ENCODE data around the gene POLR2F.

The POLR2F gene

DNA sequence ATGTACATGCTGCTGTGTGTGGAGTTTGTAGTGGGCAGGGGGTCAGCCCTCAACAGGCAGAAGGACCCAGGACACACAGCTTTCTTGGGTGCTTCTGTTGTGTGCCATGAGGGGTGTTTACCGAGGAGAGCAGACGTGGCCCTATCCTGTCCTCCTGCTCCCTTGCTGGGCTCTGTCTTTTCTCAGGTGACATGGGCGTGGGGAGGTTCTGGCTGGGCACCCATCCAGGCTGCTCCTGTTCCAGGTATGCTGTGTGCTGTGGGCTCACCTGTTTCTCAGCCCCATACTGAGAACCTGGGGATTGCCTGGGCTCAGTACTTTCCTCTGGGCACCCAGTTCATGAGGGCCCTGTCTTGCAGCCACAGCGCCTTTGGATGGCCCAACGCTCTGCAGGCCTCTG is 24.1 kb upstream of the POLR2F start:
- H3K18ac ChIP-seq (ENCODE audit: low read length): peak overlapping the region; percentile 38
- no peak overlapping the region for H3K4ac ChIP-seq (ENCODE audit: low read length)
- no peak overlapping the region for H3K4me3 ChIP-seq (ENCODE audit: low read length in 2 of 2)
- peaks cover 3 to 8% of the 10 kb centered on the region in 2 donors for H3K4me1 ChIP-seq (ENCODE audit: control insufficient read depth in 2 of 2, insufficient read depth in 1 of 2, low read depth in 1 of 2, low read length in 2 of 2)
- peak overlapping the region; percentile 65 for H3K23ac ChIP-seq (ENCODE audit: low read depth, low read length, poor library complexity)
- H3K9me3 ChIP-seq (replicated peaks in 1 of 2; ENCODE audit: control insufficient read depth in 2 of 2, insufficient read depth in 1 of 2, low read depth in 1 of 2, low read length in 2 of 2): no peaks in the 10 kb centered on the region
- H2BK5ac ChIP-seq (ENCODE audit: low read length): no peak overlapping the region
- H2BK120ac ChIP-seq (ENCODE audit: low read depth, low read length): no peak overlapping the region
- peaks cover 32 to 78% of the 10 kb centered on the region in 2 donors for H3K36me3 ChIP-seq (replicated peaks in 1 of 2; ENCODE audit: control insufficient read depth in 2 of 2, insufficient read depth in 2 of 2, low read length in 2 of 2)
- no peak overlapping the region for H3K27ac ChIP-seq (replicated peaks; ENCODE audit: low read length)
- no peak overlapping the region for H3K14ac ChIP-seq (ENCODE audit: low read length)
- H2AFZ ChIP-seq (ENCODE audit: low read length): no peak overlapping the region
- no peak overlapping the region for H4K91ac ChIP-seq (ENCODE audit: low read depth, low read length, poor library complexity)
- H3K4me2 ChIP-seq (ENCODE audit: insufficient read depth, low read length, poor library complexity, severe bottlenecking): no peak overlapping the region
- DNase-seq (ENCODE audit: low spot score): no peak
- H2AK5ac ChIP-seq (ENCODE audit: low read depth, low read length): no peak overlapping the region
- H3K9ac ChIP-seq (ENCODE audit: low read depth, low read length, poor library complexity): no peak overlapping the region
- no peaks in the 10 kb centered on the region for H3K27me3 ChIP-seq (ENCODE audit: control insufficient read depth in 3 of 3, insufficient read depth in 3 of 3, low read depth in 1 of 3, low read length in 3 of 3)
- H3K79me1 ChIP-seq (ENCODE audit: low read depth, low read length): peaks cover 3% of the 10 kb centered on the region
- H2BK15ac ChIP-seq (ENCODE audit: low read length): no peak overlapping the region
- H2BK12ac ChIP-seq (ENCODE audit: low read length): no peak overlapping the region
- WGBS, 2 donors (ENCODE audit: extremely low coverage in 2 of 2, insufficient read length in 2 of 2, insufficient replicate concordance in 1 of 2): no CpG with 5 or more reads among the region's 5 CpGs
- H4K8ac ChIP-seq (ENCODE audit: low read depth, low read length): no peak overlapping the region

DNA sequence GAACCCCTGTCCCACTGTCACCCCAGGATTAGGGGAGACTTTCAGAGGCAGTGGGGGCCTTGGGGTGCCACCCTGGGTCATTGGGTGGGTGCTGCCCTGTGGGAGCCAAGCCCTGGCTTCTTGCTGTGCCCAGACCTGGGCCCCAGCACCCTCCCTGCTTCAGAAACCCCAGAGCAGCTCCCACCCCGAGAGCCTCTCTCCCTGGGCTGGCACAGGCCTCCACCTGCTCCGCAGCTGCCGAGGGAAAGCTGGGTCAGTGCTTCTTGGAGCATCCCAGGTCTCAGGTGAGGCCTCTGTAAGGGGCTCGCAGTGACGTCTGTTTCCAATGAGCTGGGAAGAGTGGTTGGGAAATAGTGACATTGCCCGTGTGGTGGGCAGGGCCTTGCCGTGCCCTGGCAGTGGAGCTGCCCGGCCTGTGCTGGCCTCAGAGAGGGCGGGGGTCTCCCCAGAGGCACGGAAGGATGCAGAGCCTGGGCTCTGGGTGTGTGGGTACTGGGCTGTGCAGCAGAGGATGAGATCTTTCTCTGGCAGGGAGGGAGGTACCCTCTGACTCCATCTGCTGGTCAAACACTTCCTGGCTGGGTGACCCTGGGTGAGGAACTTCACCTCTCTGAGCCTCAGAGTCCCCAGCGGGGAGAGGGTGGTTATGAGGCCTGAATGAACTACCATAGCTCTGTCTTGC is 23.1 kb upstream of the POLR2F start:
- Histone ChIP-seq H2AK5ac (ENCODE audit: low read depth, low read length) (peak overlapping the region; percentile 47), H3K4me3 (ENCODE audit: low read length in 2 of 2) (no peak overlapping the region)
- DNase-seq (ENCODE audit: low spot score): no peak

DNA sequence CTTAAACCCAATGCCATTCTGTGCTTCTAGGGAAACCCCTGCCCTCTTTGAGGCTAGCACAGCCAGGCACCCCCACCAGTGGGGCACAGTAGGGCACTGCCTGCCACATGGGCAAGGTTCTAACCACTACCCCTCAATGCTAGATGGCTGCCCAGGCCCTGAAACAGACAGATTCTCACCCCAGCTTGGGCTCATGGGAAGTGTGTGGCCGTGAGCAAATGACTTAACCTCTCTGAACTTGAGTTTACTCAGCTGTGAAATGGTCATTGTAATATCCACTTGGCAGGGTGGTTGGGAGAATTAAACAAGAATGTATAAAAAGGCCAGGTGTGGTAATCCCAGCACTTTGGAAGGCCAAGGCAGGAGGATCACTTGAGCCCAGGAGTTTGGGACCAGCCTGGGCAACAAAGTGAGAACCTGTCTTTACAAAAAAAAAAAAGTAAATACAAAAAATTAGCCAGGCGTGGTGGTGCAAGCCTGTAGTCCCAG is 22.5 kb upstream of the POLR2F start:
- Histone ChIP-seq H2BK5ac (ENCODE audit: low read length) (no peak overlapping the region), H3K4me1 (ENCODE audit: control insufficient read depth in 2 of 2, insufficient read depth in 1 of 2, low read depth in 1 of 2, low read length in 2 of 2) (peaks cover 3 to 8% of the 10 kb centered on the region in 2 donors), H2AFZ (ENCODE audit: low read length) (no peak overlapping the region), H3K79me1 (ENCODE audit: low read depth, low read length) (peaks cover 1% of the 10 kb centered on the region), H4K91ac (ENCODE audit: low read depth, low read length, poor library complexity) (no peak overlapping the region), H3K14ac (ENCODE audit: low read length) (no peak overlapping the region), H2BK12ac (ENCODE audit: low read length) (no peak overlapping the region), H3K23ac (ENCODE audit: low read depth, low read length, poor library complexity) (no peak overlapping the region), H4K8ac (ENCODE audit: low read depth, low read length) (no peak overlapping the region), H2BK120ac (ENCODE audit: low read depth, low read length) (no peak overlapping the region), H3K9me3 (replicated peaks in 1 of 2; ENCODE audit: control insufficient read depth in 2 of 2, insufficient read depth in 1 of 2, low read depth in 1 of 2, low read length in 2 of 2) (no peaks in the 10 kb centered on the region), H3K27me3 (ENCODE audit: control insufficient read depth in 3 of 3, insufficient read depth in 3 of 3, low read depth in 1 of 3, low read length in 3 of 3) (no peaks in the 10 kb centered on the region), H3K27ac (replicated peaks; ENCODE audit: low read length) (no peak overlapping the region), H2AK5ac (ENCODE audit: low read depth, low read length) (peak overlapping the region; percentile 47), H3K9ac (ENCODE audit: low read depth, low read length, poor library complexity) (no peak overlapping the region), H3K36me3 (replicated peaks in 1 of 2; ENCODE audit: control insufficient read depth in 2 of 2, insufficient read depth in 2 of 2, low read length in 2 of 2) (peaks cover 25 to 64% of the 10 kb centered on the region in 2 donors), H3K18ac (ENCODE audit: low read length) (peak overlapping the region; percentile 28), H3K4me2 (ENCODE audit: insufficient read depth, low read length, poor library complexity, severe bottlenecking) (no peak overlapping the region), H3K4me3 (ENCODE audit: low read length in 2 of 2) (no peak overlapping the region), H3K4ac (ENCODE audit: low read length) (no peak overlapping the region), H2BK15ac (ENCODE audit: low read length) (no peak overlapping the region)
- no peak for DNase-seq (ENCODE audit: low spot score)
- no CpG with 5 or more reads among the region's 2 CpGs for WGBS, 2 donors (ENCODE audit: extremely low coverage in 2 of 2, insufficient read length in 2 of 2, insufficient replicate concordance in 1 of 2)

More for the DNA sequence above, 23.1 kb upstream of the POLR2F start:
- Histone ChIP-seq H2BK5ac (ENCODE audit: low read length) (no peak overlapping the region), H3K36me3 (replicated peaks in 1 of 2; ENCODE audit: control insufficient read depth in 2 of 2, insufficient read depth in 2 of 2, low read length in 2 of 2) (peaks cover 26 to 70% of the 10 kb centered on the region in 2 donors), H2BK15ac (ENCODE audit: low read length) (no peak overlapping the region), H3K79me1 (ENCODE audit: low read depth, low read length) (peaks cover 3% of the 10 kb centered on the region), H3K9ac (ENCODE audit: low read depth, low read length, poor library complexity) (peak overlapping the region; percentile 21), H3K4me1 (ENCODE audit: control insufficient read depth in 2 of 2, insufficient read depth in 1 of 2, low read depth in 1 of 2, low read length in 2 of 2) (peaks cover 3 to 8% of the 10 kb centered on the region in 2 donors), H2BK120ac (ENCODE audit: low read depth, low read length) (no peak overlapping the region), H3K23ac (ENCODE audit: low read depth, low read length, poor library complexity) (no peak overlapping the region), H3K27ac (replicated peaks; ENCODE audit: low read length) (no peak overlapping the region), H4K8ac (ENCODE audit: low read depth, low read length) (no peak overlapping the region), H2BK12ac (ENCODE audit: low read length) (no peak overlapping the region), H3K4me2 (ENCODE audit: insufficient read depth, low read length, poor library complexity, severe bottlenecking) (no peak overlapping the region), H2AFZ (ENCODE audit: low read length) (no peak overlapping the region), H4K91ac (ENCODE audit: low read depth, low read length, poor library complexity) (no peak overlapping the region), H3K14ac (ENCODE audit: low read length) (peak overlapping the region; percentile 17), H3K9me3 (replicated peaks in 1 of 2; ENCODE audit: control insufficient read depth in 2 of 2, insufficient read depth in 1 of 2, low read depth in 1 of 2, low read length in 2 of 2) (no peaks in the 10 kb centered on the region), H3K18ac (ENCODE audit: low read length) (peak overlapping the region; percentile 28), H3K4ac (ENCODE audit: low read length) (no peak overlapping the region), H3K27me3 (ENCODE audit: control insufficient read depth in 3 of 3, insufficient read depth in 3 of 3, low read depth in 1 of 3, low read length in 3 of 3) (no peaks in the 10 kb centered on the region)
- WGBS, 2 donors (ENCODE audit: extremely low coverage in 2 of 2, insufficient read length in 2 of 2, insufficient replicate concordance in 1 of 2): no CpG with 5 or more reads among the region's 11 CpGs

DNA sequence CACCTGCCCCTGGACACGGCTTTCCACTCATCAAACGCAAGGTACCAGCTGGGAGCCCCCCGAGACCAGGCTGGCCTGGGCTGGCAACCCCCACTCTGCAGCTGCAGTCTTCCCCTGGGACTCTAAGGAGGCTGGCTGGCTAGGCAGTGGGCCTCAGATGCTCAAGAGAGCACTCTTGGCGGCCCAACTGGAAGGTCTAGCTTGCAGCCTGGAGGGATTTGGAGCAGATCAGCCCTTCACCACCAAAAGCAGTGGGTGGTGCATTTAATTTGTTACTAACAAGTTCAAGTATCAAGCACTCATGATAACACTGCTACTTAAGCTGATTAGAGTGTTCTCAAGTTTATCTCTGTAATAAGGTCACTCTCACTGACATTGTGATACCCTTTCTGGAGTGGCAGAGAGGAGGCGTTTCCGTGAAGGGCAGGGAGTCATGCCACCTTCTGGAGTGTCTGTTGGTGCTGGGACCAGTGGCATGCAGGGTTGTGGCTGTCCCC is 21.6 kb upstream of the POLR2F start:
- Histone ChIP-seq H3K4me3 (ENCODE audit: low read length in 2 of 2) (no peak overlapping the region), H3K14ac (ENCODE audit: low read length) (peak overlapping the region; percentile 56), H3K9me3 (replicated peaks in 1 of 2; ENCODE audit: control insufficient read depth in 2 of 2, insufficient read depth in 1 of 2, low read depth in 1 of 2, low read length in 2 of 2) (no peaks in the 10 kb centered on the region), H3K9ac (ENCODE audit: low read depth, low read length, poor library complexity) (no peak overlapping the region), H3K79me1 (ENCODE audit: low read depth, low read length) (peaks cover 1% of the 10 kb centered on the region), H2BK120ac (ENCODE audit: low read depth, low read length) (no peak overlapping the region), H4K8ac (ENCODE audit: low read depth, low read length) (no peak overlapping the region), H2BK5ac (ENCODE audit: low read length) (no peak overlapping the region), H3K4ac (ENCODE audit: low read length) (no peak overlapping the region), H4K91ac (ENCODE audit: low read depth, low read length, poor library complexity) (no peak overlapping the region), H3K27me3 (ENCODE audit: control insufficient read depth in 3 of 3, insufficient read depth in 3 of 3, low read depth in 1 of 3, low read length in 3 of 3) (no peaks in the 10 kb centered on the region), H3K4me1 (ENCODE audit: control insufficient read depth in 2 of 2, insufficient read depth in 1 of 2, low read depth in 1 of 2, low read length in 2 of 2) (peaks cover 3 to 8% of the 10 kb centered on the region in 2 donors), H3K4me2 (ENCODE audit: insufficient read depth, low read length, poor library complexity, severe bottlenecking) (no peak overlapping the region), H3K18ac (ENCODE audit: low read length) (no peak overlapping the region), H3K27ac (replicated peaks; ENCODE audit: low read length) (no peak overlapping the region), H2AK5ac (ENCODE audit: low read depth, low read length) (no peak overlapping the region), H2BK12ac (ENCODE audit: low read length) (no peak overlapping the region), H3K36me3 (replicated peaks in 1 of 2; ENCODE audit: control insufficient read depth in 2 of 2, insufficient read depth in 2 of 2, low read length in 2 of 2) (peaks cover 18 to 60% of the 10 kb centered on the region in 2 donors), H3K23ac (ENCODE audit: low read depth, low read length, poor library complexity) (no peak overlapping the region), H2AFZ (ENCODE audit: low read length) (no peak overlapping the region), H2BK15ac (ENCODE audit: low read length) (no peak overlapping the region)
- WGBS, 2 donors (ENCODE audit: extremely low coverage in 2 of 2, insufficient read length in 2 of 2, insufficient replicate concordance in 1 of 2): no CpG with 5 or more reads among the region's 6 CpGs
- DNase-seq (ENCODE audit: low spot score): no peak

All from neuronal stem cell (in vitro differentiated cells).